Progenitor cell of endocrine pancreas (in vitro differentiated cells): ENCODE data around the gene KLHL3. TPM values are rescaled to one million over a fixed set of nuclear protein-coding genes. Genes with fewer than 3 reads are reported as not detected.
A peak's percentile ranks its signal among the peaks of the same experiment; 100 is the strongest.

Source experiments
- DNase-seq: peaks from one replicate; pipeline ENCODE4 v3.0.0; 2021; ENCODE audit warnings: low spot score; ENCODE audit not compliant: unreplicated experiment
- H3K27ac Mint-ChIP-seq: 2 replicates; pipeline ENCODE4 v1.8.0; 2021; ENCODE audit warnings: mild to moderate bottlenecking, moderate library complexity, mixed read lengths
- H3K27me3 Mint-ChIP-seq: 2 replicates; pipeline ENCODE4 v1.8.0; 2021; ENCODE audit warnings: mixed read lengths
- H3K36me3 Mint-ChIP-seq: 2 replicates; pipeline ENCODE4 v1.8.0; 2022; ENCODE audit warnings: mixed read lengths; ENCODE audit not compliant: insufficient read depth
- H3K4me1 Mint-ChIP-seq: 2 replicates; pipeline ENCODE4 v1.8.0; 2021; ENCODE audit warnings: low read depth, mixed read lengths
- H3K4me3 Mint-ChIP-seq: 2 replicates; pipeline ENCODE4 v1.8.0; 2021; ENCODE audit warnings: low read depth, mild to moderate bottlenecking, moderate library complexity, mixed read lengths
- H3K9me3 Mint-ChIP-seq: 2 replicates; pipeline ENCODE4 v1.8.0; 2021; ENCODE audit warnings: low read depth, mixed read lengths
- total RNA-seq: library from RNA; stranded (reverse); gene quantifications from 2 replicates; pipeline ENCODE4 v1.2.1, GENCODE V29; 2021
- TF ChIP-seq, protein P1 (sequence below): fragments of 200-600 bp; sonication (generic); IDR thresholded peaks from one replicate; pipeline ENCODE4 v1.5.0; 2021; ENCODE audit warnings: antibody characterized with exemption, mild to moderate bottlenecking; ENCODE audit not compliant: unreplicated experiment

The KLHL3 gene
- total RNA-seq, 1 donor from 2014 or later, result 34.7 TPM

DNA sequence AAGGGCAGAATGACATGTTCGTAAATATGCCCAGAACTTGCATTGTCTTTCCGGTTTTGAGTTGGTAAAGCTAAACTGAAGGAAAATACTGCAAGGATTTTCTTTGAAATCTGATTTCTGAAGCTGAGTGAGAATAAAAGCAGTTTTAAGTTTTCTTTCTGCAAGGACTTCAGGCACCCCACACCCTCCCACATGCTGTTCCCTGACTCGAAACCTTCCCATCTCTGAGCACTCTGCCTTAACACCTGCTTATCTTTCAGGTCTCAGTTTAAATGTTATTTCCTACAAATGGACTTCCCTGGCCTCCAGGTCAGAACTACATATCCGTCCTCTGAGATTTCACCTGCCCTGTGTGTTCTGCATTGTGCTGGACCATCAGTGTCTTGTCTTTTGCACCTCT is 93.8 kb downstream of the KLHL3 start:
- Mint-ChIP-seq H3K4me1 (peaks cover 21% of the 10 kb centered on the region), H3K27me3 (no peaks in the 10 kb centered on the region), H3K27ac (peak overlapping the region; percentile 39), H3K9me3 (peaks cover 17% of the 10 kb centered on the region), H3K36me3 (peaks cover 42% of the 10 kb centered on the region), H3K4me3 (no peak overlapping the region)
- DNase-seq, result no peak
- TF ChIP-seq, protein P1, sequence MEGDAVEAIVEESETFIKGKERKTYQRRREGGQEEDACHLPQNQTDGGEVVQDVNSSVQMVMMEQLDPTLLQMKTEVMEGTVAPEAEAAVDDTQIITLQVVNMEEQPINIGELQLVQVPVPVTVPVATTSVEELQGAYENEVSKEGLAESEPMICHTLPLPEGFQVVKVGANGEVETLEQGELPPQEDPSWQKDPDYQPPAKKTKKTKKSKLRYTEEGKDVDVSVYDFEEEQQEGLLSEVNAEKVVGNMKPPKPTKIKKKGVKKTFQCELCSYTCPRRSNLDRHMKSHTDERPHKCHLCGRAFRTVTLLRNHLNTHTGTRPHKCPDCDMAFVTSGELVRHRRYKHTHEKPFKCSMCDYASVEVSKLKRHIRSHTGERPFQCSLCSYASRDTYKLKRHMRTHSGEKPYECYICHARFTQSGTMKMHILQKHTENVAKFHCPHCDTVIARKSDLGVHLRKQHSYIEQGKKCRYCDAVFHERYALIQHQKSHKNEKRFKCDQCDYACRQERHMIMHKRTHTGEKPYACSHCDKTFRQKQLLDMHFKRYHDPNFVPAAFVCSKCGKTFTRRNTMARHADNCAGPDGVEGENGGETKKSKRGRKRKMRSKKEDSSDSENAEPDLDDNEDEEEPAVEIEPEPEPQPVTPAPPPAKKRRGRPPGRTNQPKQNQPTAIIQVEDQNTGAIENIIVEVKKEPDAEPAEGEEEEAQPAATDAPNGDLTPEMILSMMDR, result no peak

DNA sequence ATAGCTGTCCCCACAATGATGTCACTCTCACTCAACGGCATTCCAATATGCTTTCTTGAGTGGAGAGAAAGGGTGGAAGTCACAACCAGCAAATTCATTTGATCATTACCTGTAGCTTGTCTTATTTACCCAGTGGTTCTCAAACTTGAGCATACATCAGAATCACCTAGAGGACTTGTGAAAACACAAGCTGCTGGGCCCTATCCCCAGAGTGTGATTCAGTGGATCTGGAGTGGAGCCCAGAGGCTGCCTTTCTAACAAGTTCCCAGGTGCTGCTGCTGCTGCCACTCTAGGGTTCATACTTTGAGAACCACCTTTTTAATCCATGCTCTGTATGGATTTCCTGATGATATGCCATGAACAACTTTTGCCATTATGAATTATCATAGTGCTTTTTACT is 94.7 kb downstream of the KLHL3 start:
- Mint-ChIP-seq H3K27ac (no peak overlapping the region), H3K4me1 (peaks cover 21% of the 10 kb centered on the region), H3K4me3 (no peak overlapping the region), H3K9me3 (peaks cover 14% of the 10 kb centered on the region), H3K36me3 (peaks cover 41% of the 10 kb centered on the region), H3K27me3 (no peaks in the 10 kb centered on the region)
- DNase-seq, result no peak
- TF ChIP-seq, protein P1, result no peak

DNA sequence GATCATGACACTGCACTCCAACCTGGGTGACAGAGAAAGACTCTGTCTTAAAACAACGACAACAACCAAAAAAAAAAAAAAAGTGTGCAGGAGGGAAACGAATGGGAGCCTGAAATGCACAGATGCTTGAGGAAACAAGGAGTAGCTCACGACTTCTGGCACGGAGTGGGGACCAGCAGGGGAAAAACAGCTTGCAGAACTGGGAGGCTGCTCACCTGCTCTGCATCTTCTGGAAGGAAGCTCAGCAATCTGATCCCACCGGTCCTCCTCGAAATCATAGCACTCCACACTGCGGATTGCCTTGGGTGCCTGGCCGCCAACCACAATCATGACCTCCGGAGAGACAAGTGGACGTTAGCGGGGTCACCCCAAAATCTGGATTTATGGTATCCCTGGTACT is 96.2 kb downstream of the KLHL3 start:
- peaks cover 28% of the 10 kb centered on the region for H3K36me3 Mint-ChIP-seq
- H3K27me3 Mint-ChIP-seq, result no peaks in the 10 kb centered on the region
- peaks cover 2% of the 10 kb centered on the region for H3K9me3 Mint-ChIP-seq
- H3K27ac Mint-ChIP-seq, result no peak overlapping the region
- peaks cover 21% of the 10 kb centered on the region for H3K4me1 Mint-ChIP-seq
- TF ChIP-seq, protein P1, result no peak
- DNase-seq, result no peak
- no peak overlapping the region for H3K4me3 Mint-ChIP-seq

DNA sequence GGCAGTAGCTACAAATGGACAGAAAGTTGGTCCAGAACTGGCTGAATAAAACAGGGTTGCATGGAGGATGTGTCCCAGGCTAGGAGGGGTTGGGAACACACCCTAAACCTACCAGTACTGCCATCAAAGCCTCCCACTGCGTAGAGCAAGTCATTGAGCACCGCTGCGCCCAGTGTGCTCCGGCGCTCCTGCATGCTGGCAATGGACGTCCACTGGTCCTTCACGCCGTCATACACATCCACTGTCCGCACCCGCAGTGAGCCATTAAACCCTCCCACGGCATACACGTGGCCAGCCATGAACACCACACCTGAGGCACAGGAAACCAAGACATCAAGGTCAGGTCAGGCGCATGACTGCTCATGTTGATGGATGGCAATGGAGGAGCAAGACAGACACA is 97.0 kb downstream of the KLHL3 start:
- Mint-ChIP-seq H3K36me3 (peaks cover 26% of the 10 kb centered on the region), H3K9me3 (no peaks in the 10 kb centered on the region), H3K27me3 (no peaks in the 10 kb centered on the region), H3K4me3 (no peak overlapping the region), H3K27ac (no peak overlapping the region), H3K4me1 (peaks cover 21% of the 10 kb centered on the region)
- no peak for DNase-seq
- TF ChIP-seq, protein P1, result no peak

DNA sequence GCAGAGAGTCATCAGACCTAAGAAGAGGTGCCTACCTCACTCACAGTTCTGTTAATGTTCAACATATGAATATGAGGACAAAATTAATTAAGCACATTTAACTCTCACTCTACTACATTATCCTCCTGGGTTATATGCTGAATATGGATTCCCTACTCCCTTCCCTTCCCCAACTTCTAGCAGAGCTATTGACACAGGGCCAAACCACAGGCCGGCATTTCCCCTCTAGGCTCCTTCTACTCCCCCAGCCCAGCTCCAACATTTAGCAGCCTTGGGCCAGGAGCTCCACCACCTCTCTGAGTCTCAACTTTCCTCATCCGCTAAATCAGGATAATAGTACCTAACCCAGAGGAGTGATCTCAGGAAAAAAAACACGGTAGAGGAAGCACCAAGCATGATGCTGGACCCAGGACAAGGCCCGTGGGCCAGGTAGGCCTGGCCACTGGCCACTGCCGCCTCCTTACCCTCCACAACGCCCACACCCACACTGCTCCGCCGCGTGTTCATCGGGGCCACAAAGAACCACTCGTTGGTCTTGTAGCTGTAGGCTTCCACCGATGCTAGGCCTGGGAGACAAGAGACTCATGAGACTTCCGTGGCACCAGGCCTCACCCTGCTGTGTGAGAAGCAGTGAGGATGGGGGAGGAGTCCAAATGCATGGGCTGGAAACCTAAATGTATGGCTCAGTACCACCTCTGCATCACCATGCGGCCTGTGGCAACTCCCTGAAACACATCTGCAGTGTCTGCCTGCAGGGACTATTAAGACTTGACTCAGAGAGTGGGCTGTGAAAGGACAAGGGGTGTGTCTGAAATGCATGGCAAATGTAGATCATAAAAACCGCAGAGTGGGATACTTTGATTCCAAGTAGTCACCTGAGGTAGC is 98.8 kb downstream of the KLHL3 start:
- Mint-ChIP-seq H3K36me3 (peaks cover 33% of the 10 kb centered on the region), H3K9me3 (peaks cover 7% of the 10 kb centered on the region), H3K27me3 (no peaks in the 10 kb centered on the region), H3K4me1 (peaks cover 11% of the 10 kb centered on the region), H3K27ac (peak overlapping the region; percentile 76), H3K4me3 (no peak overlapping the region)
- TF ChIP-seq, protein P1, result no peak
- DNase-seq, result no peak
